ENCODE data around the gene TP53.
"Not testable (repeated sequence)": the region's sequence is repeated elsewhere in the genome, so short reads cannot be mapped to it uniquely, and the experiment has no call there.

TP53 gene

DNA sequence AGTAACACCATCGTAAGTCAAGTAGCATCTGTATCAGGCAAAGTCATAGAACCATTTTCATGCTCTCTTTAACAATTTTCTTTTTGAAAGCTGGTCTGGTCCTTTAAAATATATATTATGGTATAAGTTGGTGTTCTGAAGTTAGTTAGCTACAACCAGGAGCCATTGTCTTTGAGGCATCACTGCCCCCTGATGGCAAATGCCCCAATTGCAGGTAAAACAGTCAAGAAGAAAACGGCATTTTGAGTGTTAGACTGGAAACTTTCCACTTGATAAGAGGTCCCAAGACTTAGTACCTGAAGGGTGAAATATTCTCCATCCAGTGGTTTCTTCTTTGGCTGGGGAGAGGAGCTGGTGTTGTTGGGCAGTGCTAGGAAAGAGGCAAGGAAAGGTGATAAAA is 14.1 kb downstream of the TP53 start:
- FAIRE-seq, result no peak

DNA sequence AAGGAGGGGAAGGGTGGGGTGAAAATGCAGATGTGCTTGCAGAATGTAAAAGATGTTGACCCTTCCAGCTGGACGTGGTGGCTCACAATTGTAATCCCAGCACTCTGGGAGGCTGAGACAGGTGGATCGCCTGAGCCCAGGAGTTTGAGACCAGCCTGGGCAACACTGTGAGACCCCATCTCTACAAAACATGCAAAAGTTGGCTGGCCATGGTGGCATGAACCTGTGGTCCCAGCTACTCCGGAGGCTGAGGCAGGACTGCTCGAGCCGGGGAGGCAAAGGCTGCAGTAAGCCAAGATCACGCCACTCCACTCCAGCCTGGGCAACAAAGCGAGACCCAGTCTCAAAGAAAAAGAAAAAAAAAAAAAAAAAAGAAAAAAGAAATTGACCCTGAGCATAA is 18.8 kb downstream of the TP53 start:
- FAIRE-seq, result no peak

GRCh38 chr17:7667656-7668406 is 19.5 kb downstream of the TP53 start:
- no peak for FAIRE-seq

DNA sequence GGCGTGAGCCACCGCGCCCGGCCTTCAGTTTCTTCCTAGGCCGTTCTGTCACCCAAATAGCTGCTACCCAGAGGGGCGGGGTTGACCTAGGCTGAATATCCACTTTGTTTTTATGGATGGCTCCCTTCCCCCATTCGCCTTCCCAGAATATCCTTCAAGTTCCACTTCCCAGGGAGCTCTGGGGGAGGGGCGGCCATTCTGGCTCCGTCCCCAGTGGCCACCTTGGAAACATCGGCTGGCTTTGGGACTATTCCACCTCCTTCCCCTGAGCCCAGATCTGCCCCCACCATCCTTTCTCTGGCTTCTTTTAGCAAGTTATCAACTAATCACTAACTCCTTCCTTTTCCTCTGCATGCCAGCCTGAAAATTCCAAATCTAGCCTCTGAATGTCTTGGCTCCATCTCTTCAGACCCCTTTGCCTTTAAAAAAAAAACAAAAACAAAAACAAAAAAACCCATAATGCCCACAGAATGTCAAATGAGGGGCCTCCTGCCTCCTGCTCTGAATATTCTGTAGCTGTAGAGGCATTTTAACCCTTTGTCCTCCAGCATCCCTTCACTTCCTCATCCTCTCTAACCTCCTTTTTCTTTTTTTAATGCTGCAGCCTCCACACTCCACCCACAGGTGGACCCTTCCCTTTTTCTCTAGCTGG is 30.2 kb downstream of the TP53 start:
- FAIRE-seq, result no peak

DNA sequence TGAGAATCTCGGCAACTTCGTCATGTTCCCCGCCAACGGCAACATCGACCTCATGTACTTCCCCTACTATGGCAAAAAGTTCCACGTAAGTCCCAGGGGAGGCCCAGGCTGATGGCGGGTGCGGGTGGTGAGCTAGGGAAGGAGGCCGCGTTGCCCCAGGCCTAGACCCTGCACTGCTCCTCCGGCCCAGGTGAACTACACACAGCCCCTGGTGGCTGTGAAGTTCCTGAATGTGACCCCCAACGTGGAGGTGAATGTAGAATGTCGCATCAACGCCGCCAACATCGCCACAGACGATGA is 31.8 kb downstream of the TP53 start:
- no peak for FAIRE-seq

- FAIRE-seq, result no peak
Measured at GRCh38 chr17:7654832-7655540, 32.3 kb downstream of the TP53 start.

DNA sequence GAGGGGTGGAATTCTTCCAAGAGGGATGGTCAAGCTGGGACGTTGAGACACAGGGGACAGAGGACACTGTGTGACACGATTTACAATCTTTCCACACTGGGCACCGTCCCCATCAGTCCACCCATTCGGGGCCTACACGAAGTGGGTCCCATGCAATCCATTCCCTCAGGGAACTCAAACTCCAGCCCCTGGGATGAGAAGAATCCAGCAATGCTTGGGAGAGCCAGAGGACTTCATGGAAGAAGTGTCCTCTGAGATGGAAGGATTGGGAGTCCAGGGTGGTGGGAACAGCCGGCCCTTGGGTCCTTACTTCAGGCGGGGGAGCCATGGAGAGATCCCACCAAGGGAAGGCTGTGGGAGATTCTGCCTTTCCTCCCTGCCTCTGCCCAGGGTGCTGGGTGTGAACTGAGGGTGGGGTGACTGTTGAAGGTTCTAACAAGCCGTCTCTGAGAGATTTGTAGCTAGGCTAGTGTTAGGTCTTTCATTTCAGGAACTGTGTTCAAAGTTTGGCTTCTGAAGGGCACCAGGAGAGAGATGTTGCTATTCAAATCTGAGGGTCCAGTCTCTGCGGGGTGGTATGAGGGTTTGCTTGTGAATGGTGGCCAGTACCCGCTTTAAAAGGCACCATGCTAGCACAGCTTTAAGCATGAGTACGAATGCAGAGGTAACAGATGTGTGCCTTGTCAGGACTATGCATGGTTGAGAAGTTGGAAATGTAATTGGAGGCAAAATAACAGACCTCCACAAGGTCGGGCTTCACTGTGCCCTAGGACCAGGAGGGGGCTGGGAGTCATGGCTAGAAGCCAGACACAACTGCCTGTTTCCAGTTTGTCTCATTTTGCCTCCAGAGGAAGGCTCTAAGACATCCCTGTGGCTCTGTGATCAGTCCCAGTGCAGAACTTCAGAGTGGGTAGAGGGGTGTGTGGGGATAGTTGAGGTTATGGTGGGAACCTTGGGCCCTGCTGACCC is 34.6 kb downstream of the TP53 start:
- FAIRE-seq, result no peak

- FAIRE-seq, result no peak
Measured at GRCh38 chr17:7651665-7652387, 35.5 kb downstream of the TP53 start.

DNA sequence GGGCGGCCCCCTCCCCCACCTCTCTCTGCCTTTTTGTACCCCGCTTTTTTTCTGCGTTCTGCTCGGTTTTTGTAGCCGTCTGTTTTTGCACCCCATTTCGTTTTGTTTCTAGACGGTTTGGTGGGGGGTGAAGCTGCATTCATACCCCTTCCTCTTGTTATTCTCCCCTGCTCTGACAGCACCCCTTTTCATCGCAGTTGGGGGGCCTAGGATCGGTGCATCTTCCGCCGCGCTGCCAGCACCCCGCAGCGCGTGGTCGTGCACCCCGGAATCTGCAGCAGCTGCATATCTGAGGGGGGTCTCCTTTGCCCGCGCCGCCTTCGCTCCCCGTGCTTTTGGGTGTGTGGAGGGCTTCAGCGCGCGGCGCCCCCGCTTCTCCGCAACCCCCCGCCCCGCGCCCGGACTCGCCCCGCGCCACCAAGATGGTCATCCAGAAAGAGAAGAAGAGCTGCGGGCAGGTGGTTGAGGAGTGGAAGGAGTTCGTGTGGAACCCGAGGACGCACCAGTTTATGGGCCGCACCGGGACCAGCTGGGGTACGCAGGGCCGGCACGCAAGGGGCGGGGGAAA is 36.1 kb downstream of the TP53 start:
- no peak for FAIRE-seq

DNA sequence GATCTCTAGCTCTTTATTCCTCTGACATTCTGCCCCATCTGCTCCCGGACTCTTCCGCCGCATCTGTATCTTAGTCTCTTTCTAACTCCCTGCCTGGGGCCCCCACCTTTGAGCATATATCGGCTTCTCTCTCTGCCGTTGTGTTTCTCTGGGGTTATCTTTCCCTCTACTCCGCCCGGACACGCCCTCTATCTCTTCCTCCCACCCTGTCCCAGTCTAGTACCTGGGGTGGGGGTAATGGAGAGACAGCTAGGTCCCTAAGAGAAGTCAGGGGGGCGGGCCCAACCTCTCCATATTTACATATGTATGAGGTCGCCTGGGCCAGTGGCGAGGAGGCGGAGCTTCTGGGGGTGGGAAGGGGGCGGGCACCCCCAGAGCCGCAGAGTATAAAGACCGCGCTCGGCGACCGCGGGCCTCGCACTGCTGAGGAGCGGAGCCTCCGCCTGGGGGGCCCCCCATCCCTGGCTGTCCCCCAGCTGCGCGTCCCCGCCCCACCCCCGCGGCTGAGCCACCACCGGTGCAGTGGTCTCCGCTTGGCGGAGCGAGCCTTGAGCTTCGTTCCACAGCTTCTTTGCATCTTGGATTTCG is 36.7 kb downstream of the TP53 start, which contains the start of gene ATP1B2:
TSS of gene ATP1B2 (plus strand) at position 418 of the 588 bp plus-strand sequence. CDS start 593 bp downstream, outside the sequence.
- no peak for FAIRE-seq

- no peak for FAIRE-seq
Measured at GRCh38 chr17:7647018-7647417, 40.3 kb downstream of the TP53 start.

DNA sequence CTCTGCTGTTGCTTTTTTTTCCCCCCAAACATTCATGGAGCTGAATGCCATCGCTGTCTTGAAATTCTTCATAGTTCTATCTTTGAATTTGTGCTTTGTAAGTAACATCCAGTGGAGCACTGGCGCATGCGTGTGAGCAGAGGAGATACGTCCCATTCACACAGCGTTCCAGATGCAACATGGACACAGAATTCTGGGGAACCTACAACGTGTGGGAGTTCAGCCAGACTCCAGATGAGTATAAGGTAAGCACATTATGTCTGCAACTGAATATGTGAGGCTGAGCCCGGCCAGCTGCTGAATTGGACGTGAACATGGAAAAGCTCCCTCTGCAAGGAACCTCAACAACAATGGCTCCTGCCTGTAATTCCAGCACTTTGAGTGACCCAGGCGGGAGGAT is 40.8 kb downstream of the TP53 start:
- FAIRE-seq, result no peak

- no peak for FAIRE-seq
Measured at GRCh38 chr17:7644775-7645174, 42.5 kb downstream of the TP53 start.

DNA sequence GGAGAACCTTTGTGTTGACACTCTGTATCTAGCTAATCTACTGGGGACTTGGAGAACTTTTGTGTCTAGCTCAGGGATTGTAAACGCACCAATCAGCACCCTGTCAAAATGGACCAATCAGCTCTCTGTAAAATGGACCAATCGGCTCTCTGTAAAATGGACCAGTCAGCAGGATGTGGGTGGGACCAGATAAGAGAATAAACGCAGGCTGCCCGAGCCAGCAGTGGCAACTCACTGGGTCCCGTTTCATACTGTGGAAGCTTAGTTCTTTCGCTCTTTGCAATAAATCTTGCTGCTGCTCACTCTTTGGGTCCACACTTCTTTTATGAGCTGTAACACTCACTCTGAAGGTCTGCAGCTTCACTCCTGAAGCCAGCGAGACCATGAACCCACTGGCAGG is 45.7 kb downstream of the TP53 start:
- not testable (repeated sequence) for FAIRE-seq

GRCh38 chr17:7640783-7641182 is 46.5 kb downstream of the TP53 start:
- no peak for FAIRE-seq

DNA sequence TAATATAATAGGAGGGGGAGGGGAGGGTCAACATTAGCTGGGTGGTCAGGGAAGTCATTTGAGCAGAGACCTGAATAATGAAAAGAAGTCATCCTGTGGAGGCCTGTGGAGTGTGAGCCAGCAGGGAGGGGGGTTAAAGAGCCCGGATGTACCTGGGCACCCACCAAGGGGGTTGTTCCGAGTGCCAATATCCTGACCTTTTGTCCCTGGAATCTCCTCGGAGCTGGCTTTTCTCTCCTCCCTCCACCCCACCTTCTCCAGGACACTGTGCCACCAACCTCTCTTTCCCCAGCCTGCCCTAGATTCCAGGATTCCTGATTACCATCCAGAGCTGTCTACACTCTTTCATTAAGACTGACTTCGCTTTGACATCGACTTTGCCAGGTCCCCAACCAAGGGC is 51.1 kb downstream of the TP53 start:
- no peak for FAIRE-seq

GRCh38 chr17:7634384-7634783 is 52.9 kb downstream of the TP53 start:
- no peak for FAIRE-seq

DNA sequence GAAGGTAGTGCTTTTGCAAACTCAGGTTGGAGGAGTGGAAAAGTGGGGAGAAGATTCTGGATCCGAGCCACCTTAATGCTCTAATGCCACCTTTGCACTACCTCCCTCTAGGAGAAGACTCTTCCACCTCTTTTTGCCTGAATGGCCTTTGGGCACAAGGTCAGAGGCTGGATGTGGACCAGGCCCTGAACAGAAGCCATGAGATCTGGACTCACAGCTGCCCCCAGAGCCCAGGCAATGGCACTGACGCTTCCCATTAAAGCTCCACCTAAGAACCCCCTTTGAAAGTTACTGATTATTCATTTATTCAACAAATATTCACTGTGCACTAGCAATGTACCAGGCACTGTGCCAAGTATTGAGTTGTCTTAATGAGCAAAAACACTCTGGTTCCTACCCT is 54.2 kb downstream of the TP53 start:
- no peak for FAIRE-seq

DNA sequence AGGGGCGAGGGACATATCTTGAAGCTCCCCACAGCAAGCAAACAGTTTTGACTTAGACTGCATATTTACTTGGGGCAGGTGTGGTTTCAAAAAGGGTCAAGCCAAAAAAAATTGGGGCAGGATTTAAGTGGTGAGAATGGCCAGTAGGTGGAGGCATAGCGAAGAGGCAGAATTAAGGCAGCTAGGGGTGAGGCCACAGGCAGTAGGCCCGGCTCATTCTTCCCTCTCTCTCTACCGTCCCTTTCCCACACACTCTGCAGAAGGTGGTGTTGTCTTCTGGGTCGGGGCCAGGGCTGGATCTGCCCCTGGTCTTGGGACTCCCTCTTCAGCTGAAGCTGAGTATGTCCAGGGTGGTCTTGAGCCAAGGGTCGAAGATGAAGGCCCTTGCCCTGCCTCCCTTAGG is 54.8 kb downstream of the TP53 start:
- FAIRE-seq, result no peak

DNA sequence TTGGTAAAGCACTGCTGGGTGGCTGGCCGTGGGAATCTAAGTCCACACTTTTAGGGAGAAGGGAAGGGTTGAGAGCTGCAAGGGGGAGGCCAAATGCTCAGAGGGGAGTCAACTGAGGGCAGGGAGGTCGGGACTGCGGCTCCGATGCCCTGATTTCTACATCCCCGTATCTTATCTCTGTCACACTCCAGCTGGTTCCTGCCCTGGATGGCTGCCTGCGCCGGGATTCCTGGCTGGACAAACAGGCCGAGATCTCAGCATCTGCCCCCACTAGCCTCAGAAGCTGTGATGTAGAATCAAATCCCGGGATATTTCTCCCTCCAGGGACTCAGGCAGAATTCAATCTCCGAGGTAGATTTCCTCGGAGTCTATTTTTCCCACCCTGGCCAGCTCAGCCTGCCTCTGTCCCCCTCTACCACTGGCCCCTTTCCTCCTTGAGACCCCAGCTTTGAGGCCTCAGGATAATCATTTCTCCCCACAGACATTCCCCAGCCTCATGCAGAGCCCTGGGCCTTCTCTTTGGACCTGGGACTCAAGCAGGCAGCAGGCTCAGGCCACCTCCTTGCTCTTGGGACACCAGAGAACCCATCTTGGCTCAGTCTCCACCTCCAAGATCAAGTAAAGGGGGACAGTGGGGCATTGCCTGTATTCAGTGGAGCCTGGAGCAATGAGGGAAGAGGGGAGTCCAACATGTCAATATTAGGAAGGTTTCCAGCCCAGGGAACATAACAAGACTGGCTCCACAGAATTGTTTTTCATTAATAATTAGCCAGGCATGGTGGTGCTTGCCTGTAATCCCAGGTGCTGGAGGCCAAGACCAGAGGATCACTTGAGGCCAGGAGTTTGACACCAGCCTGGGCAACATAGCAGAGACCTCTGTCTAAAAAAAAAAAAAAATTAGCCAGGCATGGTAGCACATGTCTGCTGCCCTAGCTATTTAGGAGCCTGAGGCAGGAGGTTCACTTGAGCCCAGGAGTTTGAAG is 55.6 kb downstream of the TP53 start:
- FAIRE-seq, result no peak

Measured in islet of Langerhans (tissue), 1 donor.